GM10248 (cell line): Measurements from ENCODE around the gene RNU5B-1.

Experiments
- CTCF ChIA-PET: fragments of 300-600 bp; sonication (Branson Sonifier 250); formaldehyde crosslinking; extraction: SDS; loops from one replicate; lab custom pipeline; 2021; ENCODE audit warnings: antibody characterized with exemption; lab: Yijun Ruan, JAX
- POLR2A ChIA-PET: fragments of 350-650 bp; sonication (Branson Sonifier 250); formaldehyde crosslinking; extraction: SDS; loops from one replicate; lab custom pipeline; 2020; ENCODE audit warnings: antibody characterized with exemption; lab: Yijun Ruan, JAX
- DNase-seq: peaks from one replicate; pipeline ENCODE4 v3.0.0; 2012; ENCODE audit errors: extremely low spot score
- CTCF ChIP-seq: IDR thresholded peaks from 2 replicates; pipeline ENCODE4 v1.5.1; 2012; ENCODE audit warnings: mild to moderate bottlenecking, low read depth; ENCODE audit errors: extremely low read depth, missing control alignments, control extremely low read depth

Gene RNU5B-1

DNA sequence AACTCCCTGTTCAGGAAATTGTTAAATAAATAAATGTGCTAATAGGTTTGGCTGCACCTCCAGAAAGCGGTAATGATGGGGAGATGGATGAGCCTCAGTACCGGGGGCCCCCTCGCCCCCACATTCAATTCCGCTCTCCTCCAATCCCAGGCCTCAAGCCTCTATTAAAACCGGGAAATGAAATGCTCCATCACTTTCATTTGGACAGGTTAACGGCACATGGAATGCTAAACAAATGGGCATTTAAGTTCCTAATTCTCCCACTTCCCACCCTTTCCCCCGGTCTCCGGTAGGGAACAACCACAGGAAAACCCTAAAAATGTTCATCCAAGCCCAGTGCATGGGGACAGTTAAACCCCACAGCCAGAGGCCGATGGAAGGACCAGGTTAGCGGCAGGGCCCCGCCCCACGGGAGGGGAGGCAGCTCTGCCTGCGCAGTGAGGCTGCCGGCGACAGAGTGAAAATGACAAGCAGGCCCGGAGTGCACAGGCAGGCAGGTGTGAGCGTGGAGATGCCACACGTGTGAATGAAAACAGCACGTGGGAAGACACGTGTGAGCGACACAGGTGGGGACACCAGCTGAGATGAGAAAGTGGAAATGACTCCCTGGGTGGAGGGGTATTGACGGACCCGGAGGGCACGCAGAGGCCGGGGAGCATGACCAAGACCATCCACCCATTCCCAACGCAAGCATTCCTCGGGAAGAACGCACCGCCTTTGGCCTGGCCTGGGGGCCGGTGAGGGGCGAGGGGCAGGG is 28.1 kb downstream of the RNU5B-1 start:
- CTCF ChIA-PET, result interaction anchor here (1.3 kb wide), 1 partner anchor 68 kb away, joined by 4 read pairs; no protein-coding TSS in a partner anchor
- POLR2A ChIA-PET, result no interaction called here
- no peak for TF ChIP-seq CTCF

DNA sequence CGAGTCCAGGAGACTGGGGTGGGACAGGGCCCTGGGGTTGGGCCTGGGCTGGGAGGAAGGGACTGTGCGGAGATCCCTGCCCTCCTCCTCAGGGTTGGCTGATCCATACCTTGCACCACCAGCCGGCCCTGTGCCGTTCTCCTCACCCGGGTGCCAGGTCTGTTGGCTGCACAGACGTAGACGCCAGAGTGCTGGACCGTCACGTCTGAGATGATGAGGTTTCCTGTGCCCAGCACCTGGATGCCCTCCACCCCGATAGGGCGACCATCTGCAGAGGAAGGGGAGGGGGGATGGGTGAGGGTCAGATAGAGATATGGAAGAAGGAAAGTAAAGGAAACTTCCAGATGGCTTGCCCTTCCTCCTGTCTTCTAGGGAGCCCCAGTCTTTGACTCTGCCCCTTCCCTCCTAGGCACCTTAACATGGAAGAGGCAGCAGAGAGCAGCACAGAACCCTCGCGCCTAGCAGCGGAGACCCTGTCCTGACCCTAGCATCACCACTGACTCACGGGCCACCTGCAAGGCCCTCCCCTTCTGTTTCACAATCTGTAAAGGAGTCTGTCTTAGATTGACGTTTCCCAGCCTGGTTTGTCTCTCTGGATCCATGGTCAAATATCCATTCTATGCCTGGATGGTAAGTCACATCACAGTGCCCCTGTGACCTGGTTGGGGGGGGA is 28.8 kb downstream of the RNU5B-1 start:
- POLR2A ChIA-PET, result no interaction called here
- CTCF ChIA-PET, result interaction anchor here (1.3 kb wide), 1 partner anchor 67 kb away, joined by 4 read pairs; no protein-coding TSS in a partner anchor
- DNase-seq, result no peak
- TF ChIP-seq CTCF, result no peak

More for the DNA sequence above, 28.1 kb downstream of the RNU5B-1 start:
- no peak for DNase-seq

GRCh38 chr15:65333856-65334255 is 29.4 kb downstream of the RNU5B-1 start:
- CTCF ChIA-PET, result no interaction called here
- POLR2A ChIA-PET, result no interaction called here
- no peak for TF ChIP-seq CTCF
- DNase-seq, result no peak

DNA sequence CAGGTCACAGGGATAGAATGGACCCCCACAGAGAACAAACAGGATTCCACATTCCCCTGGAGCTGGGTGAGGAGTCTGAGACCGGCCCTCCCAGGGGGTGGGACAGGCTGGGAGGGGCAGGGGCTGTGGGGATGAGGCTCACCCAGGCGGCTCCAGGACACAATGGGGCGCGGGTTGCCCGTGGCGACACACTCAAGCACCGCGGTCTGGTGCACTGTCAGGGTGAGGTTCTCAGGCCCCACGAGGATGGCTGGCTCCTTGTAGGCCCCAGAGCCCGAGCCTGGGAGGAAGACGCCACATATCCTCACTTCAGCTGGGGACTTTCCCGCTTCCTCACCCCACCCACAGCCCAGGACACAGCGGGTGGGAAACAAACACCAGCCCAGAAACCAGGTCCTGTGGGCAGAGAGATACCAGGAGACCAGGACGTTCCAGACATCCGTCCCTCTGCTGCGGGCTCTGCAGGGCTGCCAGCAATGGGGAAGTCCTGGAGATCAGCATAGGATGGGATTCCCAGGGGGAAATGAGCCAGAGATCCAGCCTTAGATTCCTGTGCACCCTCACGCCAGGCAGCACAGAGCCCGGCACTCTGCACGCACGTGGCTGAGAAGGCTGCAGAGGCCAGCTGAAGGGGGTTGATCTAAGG is 30.2 kb downstream of the RNU5B-1 start:
- POLR2A ChIA-PET, result no interaction called here
- CTCF ChIA-PET, result no interaction called here
- TF ChIP-seq CTCF, result no peak
- no peak for DNase-seq

DNA sequence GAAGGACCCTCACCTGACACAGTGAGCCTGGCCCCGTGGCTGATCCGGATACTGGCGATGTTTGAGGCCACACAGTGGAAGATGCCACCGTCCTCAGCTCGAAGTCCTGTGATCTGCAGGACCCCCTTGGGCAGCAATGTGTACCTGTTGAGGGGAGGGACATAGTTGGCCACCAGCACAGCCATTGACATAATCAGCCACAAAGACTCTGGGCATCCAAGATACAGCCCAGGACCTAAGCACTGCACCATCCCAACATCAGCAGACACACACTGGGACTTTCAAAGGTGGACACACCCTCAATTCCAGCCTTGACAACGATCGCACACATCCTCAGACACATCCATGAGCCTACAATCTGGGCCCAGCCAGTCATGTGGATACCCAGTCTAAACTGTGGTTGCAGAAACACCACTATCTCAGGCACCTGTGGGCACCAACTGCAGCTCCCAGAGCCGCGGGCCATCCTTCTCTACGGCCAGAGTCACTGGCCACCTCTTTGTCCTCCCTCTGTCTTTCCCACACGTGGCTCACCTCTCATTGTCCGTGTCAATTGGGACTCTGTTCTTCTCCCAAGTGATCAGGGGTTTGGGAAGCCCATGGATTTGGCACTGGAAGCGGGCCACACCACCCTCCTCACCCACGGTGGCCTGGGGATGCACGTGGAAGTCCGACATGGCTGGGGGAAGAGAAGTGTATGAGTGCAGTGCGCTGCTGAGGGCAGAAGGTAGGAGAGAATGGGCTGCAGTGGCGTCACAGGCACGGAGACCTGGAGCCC is 31.0 kb downstream of the RNU5B-1 start:
- CTCF ChIA-PET, result interaction anchor here (0.8 to 1.7 kb wide), 4 partner anchors 48 to 65 kb away, joined by 3 to 8 read pairs (median 4); no protein-coding TSS in a partner anchor
- POLR2A ChIA-PET, result no interaction called here
- no peak for DNase-seq
- no peak for TF ChIP-seq CTCF
